SK-N-SH treated with all-trans-retinoic acid at 6 μM for 48 hours (cell line): ENCODE data around the gene CTLA4.

ENCODE experiments used
- CREB5 ChIP-seq: fragments of 250-450 bp; sonication (Bioruptor Pico); IDR thresholded peaks from 2 replicates; pipeline ENCODE4 v1.5.1; 2020; ENCODE audit warnings: low read depth, mild to moderate bottlenecking, moderate library complexity
- CSRNP3 ChIP-seq: fragments of 250-450 bp; sonication (Bioruptor Pico); IDR thresholded peaks from 2 replicates; pipeline ENCODE4 v1.5.1; 2021; ENCODE audit warnings: mild to moderate bottlenecking, moderate library complexity
- GLIS3 ChIP-seq: fragments of 250-450 bp; sonication (Bioruptor Pico); IDR thresholded peaks from 2 replicates; pipeline ENCODE4 v1.5.0; 2020; ENCODE audit warnings: mild to moderate bottlenecking, moderate library complexity
- PATZ1 ChIP-seq: fragments of 250-450 bp; sonication (Bioruptor Pico); IDR thresholded peaks from 2 replicates; pipeline ENCODE4 v1.8.0; 2020; ENCODE audit warnings: mild to moderate bottlenecking, moderate library complexity, borderline replicate concordance
- PPARA ChIP-seq: fragments of 250-450 bp; sonication (Bioruptor Pico); IDR thresholded peaks from 2 replicates; pipeline ENCODE4 v1.5.0; 2020; ENCODE audit warnings: mild to moderate bottlenecking, borderline replicate concordance
- SNAI2 ChIP-seq: fragments of 250-450 bp; sonication (Bioruptor Pico); IDR thresholded peaks from 2 replicates; pipeline ENCODE4 v1.5.0; 2020; ENCODE audit warnings: mild to moderate bottlenecking, moderate library complexity
- TCF4 ChIP-seq: fragments of 250-450 bp; sonication (Bioruptor Pico); IDR thresholded peaks from 2 replicates; pipeline ENCODE4 v1.8.0; 2021; ENCODE audit warnings: mild to moderate bottlenecking, moderate library complexity, borderline replicate concordance
- TSHZ2 ChIP-seq: fragments of 250-450 bp; sonication (Bioruptor Pico); IDR thresholded peaks from 2 replicates; pipeline ENCODE4 v1.5.0; 2020; ENCODE audit warnings: mild to moderate bottlenecking, moderate library complexity
- ZFP3 ChIP-seq: fragments of 250-450 bp; sonication (Bioruptor Pico); IDR thresholded peaks from 2 replicates; pipeline ENCODE4 v1.5.0; 2020; ENCODE audit warnings: mild to moderate bottlenecking, moderate library complexity
- ZFP30 ChIP-seq: fragments of 450-650 bp; formaldehyde crosslinking; IDR thresholded peaks from 2 replicates; pipeline ENCODE4 v1.5.0; 2022; ENCODE audit warnings: mild to moderate bottlenecking, moderate library complexity
- ZNF565 ChIP-seq: fragments of 450-650 bp; formaldehyde crosslinking; conservative IDR thresholded peaks from 2 replicates; pipeline ENCODE4 v1.5.0; 2020; ENCODE audit warnings: low read depth, mild to moderate bottlenecking, moderate library complexity

GRCh38 chr2:203873461-203873860, 5.9 kb downstream of the CTLA4 start:
- TF ChIP-seq PATZ1, result no peak
- no peak for TF ChIP-seq GLIS3 (CRISPR knock-in tag)
- TF ChIP-seq SNAI2 (CRISPR knock-in tag), result no peak
- TF ChIP-seq TSHZ2 (CRISPR knock-in tag), result no peak
- TF ChIP-seq ZNF565 (CRISPR knock-in tag), result no peak
- TF ChIP-seq PPARA (CRISPR knock-in tag), result no peak
- no peak for TF ChIP-seq ZFP3 (CRISPR knock-in tag)
- TF ChIP-seq ZFP30, result no peak
- TF ChIP-seq CSRNP3 (CRISPR knock-in tag), result no peak
- no peak for TF ChIP-seq TCF4 (CRISPR knock-in tag)
- no peak for TF ChIP-seq CREB5 (CRISPR knock-in tag)
